AG09309 (cell line): ENCODE measurements around the gene RB1.

Experiments used
- DNase-seq: peaks from one replicate; pipeline ENCODE4 v3.0.0-alpha.2; 2010; ENCODE audit warnings: low read depth
- H3K4me3 ChIP-seq: 2 replicates; pipeline ENCODE4 v1.5.1; 2011; ENCODE audit warnings: mild to moderate bottlenecking, low read depth, low read length, moderate library complexity; ENCODE audit not compliant: control insufficient read depth
- TF ChIP-seq, protein P1 (sequence below): IDR thresholded peaks from 2 replicates; pipeline ENCODE4 v1.5.1; 2011; ENCODE audit warnings: mild to moderate bottlenecking, low read depth, low read length, inconsistent platforms; ENCODE audit not compliant: insufficient read depth, control insufficient read depth; ENCODE audit errors: missing control alignments

RB1 gene

DNA sequence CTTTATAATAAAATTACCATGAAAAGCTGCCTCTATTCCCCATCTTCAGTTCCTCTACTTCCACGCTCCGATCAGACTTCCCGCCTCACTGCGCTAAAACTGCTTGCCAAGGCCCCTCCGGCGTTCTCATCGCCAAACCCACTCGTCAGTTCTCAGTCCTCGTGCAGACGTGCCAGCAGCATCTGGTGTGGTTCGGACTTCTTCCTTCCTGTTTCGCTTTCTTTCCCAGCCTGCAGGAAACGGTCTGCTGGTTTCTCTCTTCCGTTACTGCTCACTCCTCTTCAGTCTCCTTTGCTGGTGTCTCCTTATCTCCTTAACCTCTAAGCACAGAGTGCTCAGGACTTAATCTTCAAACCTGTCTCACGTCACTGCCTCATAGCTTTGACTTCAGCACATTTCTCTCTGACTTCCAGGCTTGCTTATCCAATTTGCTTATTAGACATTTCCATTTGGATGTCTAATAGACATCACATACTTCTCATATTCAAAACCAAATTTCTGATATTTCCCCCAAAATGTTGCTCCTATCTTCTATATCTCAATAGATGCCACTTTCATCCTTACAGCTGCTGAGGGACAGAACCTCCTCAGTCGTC, 189.0 kb downstream of the RB1 start:
- peak overlapping the region; percentile 18 for H3K4me3 ChIP-seq
- TF ChIP-seq, protein P1, sequence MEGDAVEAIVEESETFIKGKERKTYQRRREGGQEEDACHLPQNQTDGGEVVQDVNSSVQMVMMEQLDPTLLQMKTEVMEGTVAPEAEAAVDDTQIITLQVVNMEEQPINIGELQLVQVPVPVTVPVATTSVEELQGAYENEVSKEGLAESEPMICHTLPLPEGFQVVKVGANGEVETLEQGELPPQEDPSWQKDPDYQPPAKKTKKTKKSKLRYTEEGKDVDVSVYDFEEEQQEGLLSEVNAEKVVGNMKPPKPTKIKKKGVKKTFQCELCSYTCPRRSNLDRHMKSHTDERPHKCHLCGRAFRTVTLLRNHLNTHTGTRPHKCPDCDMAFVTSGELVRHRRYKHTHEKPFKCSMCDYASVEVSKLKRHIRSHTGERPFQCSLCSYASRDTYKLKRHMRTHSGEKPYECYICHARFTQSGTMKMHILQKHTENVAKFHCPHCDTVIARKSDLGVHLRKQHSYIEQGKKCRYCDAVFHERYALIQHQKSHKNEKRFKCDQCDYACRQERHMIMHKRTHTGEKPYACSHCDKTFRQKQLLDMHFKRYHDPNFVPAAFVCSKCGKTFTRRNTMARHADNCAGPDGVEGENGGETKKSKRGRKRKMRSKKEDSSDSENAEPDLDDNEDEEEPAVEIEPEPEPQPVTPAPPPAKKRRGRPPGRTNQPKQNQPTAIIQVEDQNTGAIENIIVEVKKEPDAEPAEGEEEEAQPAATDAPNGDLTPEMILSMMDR = no peak
- peak; percentile 41 for DNase-seq

- TF ChIP-seq, protein P1 = no peak
- H3K4me3 ChIP-seq = no peak overlapping the region
- DNase-seq = no peak
These were observed 189.7 kb downstream of the RB1 start for GRCh38 chr13:48493066-48493765.

- H3K4me3 ChIP-seq = no peak overlapping the region
These were observed 190.3 kb downstream of the RB1 start for GRCh38 chr13:48493851-48494250.

DNA sequence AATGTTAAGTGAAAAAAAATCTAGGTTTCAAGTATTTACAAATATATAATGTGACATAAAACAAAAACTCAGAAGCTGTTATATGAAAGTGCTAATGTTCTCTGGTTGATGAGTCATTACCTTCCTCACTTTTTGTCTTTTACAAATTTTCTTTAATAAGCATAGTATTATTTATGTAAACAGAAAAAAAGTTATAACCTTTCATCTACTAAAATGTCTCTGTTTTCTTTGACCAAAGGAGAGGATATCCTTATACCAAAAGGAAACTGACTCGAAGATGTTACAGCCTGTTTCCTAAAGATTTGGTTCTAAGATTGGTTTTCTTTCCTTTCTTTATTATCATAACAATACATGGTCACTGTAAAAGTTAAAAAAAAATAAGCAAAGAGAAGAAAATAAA, 191.3 kb downstream of the RB1 start:
- TF ChIP-seq, protein P1 = no peak
- H3K4me3 ChIP-seq = no peak overlapping the region
- no peak for DNase-seq

More at GRCh38 chr13:48493851-48494250, 190.3 kb downstream of the RB1 start:
- TF ChIP-seq, protein P1 = no peak
- peak; percentile 33 for DNase-seq

DNA sequence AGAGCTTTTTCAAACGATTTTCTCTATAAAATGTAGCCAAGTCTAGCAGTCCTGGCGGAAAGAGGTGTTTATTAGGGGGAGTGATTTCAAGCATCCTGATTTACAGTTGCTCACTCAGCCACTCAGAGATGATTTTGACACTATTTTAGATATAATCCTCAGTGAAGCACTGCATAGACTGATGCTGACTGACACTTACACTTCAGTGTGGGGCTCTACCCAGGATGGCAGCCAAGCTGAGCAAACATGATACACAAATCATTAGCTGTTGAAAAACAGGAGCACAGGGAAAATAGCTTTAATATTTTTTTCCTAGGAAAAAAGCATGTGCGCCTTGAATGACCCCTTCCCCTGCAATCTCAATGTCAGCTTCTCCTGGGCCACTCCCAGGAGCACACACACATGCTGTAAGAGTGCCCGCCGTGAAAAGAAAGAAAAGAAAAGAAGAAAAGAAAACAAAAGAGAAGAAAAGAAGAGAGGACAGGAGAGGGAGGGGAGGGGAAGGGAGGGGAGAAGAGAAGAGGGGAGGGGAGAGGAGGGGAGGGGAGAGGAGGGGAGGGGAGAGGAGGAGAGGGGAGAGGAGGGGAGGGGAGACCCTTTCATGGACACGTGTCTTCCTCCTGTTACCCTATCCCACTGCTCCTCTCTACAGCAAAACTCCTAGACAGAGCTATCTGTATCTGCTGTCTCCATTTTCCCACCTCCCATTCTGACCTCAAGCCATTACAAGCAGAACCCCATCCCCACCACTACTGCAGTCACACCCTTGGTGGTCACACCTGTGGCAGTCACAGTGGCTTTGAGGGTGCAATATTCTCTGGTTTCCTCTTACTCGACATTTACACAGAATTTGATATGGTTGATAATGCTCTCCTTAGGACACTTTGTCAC, 193.0 kb downstream of the RB1 start:
- no peak overlapping the region for H3K4me3 ChIP-seq
- no peak for DNase-seq
- TF ChIP-seq, protein P1 = no peak

- no peak overlapping the region for H3K4me3 ChIP-seq
- TF ChIP-seq, protein P1 = no peak
- DNase-seq = no peak
These were observed 194.1 kb downstream of the RB1 start for GRCh38 chr13:48497669-48498068.
